BE2C (cell line): ENCODE data around the gene CHI3L2.

Experiments used
- DNase-seq: peaks from one replicate; pipeline ENCODE4 v3.0.0-alpha.2; 2020
- H3K27me3 ChIP-seq: fragments of 250-450 bp; sonication (Bioruptor Pico); 2 replicates; pipeline ENCODE4 v1.5.1; 2020; ENCODE audit warnings: mild to moderate bottlenecking
- H3K36me3 ChIP-seq: fragments of 250-450 bp; sonication (Bioruptor Pico); 2 replicates; pipeline ENCODE4 v1.5.1; 2020; ENCODE audit warnings: mild to moderate bottlenecking
- H3K4me1 ChIP-seq: fragments of 250-450 bp; sonication (Bioruptor Pico); 2 replicates; pipeline ENCODE4 v1.5.1; 2020
- H3K4me3 ChIP-seq: 2 replicates; pipeline ENCODE4 v1.5.1; 2011; ENCODE audit warnings: low read depth, low read length
- H3K9me3 ChIP-seq: fragments of 250-450 bp; sonication (Bioruptor Pico); 2 replicates; pipeline ENCODE4 v1.5.1; 2020
- TF ChIP-seq, protein P1 (sequence below): IDR thresholded peaks from 2 replicates; pipeline ENCODE4 v1.5.1; 2012; ENCODE audit warnings: mild to moderate bottlenecking, low read depth, low read length

The CHI3L2 gene

DNA sequence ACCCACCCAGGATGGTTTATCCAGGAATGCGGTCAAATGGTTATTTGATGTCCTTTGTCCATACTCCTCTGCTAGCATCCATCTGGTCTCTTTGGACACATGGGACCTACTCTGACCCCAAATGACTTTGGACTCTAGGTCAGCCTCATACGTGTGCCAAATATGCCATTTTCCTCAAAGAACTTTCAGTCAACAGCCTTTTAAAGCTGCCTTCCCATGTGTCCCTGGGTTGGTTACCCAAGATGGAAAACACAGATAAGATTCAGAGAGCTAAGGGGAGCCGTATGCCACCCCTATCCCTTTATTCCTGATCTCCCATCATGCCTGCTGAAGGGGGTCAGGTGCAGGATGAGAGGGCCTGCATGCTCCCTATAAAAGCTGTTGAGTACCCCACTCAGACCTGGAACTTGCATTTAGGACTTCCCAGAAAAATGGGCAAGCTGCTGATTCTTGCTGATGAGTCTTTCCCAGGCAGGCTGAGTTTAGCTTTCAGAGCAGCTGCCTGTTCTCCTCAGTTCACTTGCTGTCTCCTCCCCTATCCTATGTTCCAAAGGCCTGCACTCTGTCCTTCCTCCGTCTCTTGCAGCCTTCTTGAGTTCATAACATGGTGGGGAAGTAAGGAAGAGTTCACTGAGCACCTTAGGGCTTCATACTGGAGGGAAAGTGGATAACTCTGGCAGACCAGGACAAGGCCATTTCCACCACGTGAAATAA is 19.8 kb downstream of the CHI3L2 start:
- H3K4me3 ChIP-seq: no peak overlapping the region
- no peaks in the 10 kb centered on the region for H3K36me3 ChIP-seq
- no peaks in the 10 kb centered on the region for H3K9me3 ChIP-seq
- no peaks in the 10 kb centered on the region for H3K4me1 ChIP-seq
- TF ChIP-seq, protein P1, sequence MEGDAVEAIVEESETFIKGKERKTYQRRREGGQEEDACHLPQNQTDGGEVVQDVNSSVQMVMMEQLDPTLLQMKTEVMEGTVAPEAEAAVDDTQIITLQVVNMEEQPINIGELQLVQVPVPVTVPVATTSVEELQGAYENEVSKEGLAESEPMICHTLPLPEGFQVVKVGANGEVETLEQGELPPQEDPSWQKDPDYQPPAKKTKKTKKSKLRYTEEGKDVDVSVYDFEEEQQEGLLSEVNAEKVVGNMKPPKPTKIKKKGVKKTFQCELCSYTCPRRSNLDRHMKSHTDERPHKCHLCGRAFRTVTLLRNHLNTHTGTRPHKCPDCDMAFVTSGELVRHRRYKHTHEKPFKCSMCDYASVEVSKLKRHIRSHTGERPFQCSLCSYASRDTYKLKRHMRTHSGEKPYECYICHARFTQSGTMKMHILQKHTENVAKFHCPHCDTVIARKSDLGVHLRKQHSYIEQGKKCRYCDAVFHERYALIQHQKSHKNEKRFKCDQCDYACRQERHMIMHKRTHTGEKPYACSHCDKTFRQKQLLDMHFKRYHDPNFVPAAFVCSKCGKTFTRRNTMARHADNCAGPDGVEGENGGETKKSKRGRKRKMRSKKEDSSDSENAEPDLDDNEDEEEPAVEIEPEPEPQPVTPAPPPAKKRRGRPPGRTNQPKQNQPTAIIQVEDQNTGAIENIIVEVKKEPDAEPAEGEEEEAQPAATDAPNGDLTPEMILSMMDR: no peak
- peaks cover 8% of the 10 kb centered on the region; the same call in 1 of the 2 replicates for H3K27me3 ChIP-seq
- DNase-seq: no peak

DNA sequence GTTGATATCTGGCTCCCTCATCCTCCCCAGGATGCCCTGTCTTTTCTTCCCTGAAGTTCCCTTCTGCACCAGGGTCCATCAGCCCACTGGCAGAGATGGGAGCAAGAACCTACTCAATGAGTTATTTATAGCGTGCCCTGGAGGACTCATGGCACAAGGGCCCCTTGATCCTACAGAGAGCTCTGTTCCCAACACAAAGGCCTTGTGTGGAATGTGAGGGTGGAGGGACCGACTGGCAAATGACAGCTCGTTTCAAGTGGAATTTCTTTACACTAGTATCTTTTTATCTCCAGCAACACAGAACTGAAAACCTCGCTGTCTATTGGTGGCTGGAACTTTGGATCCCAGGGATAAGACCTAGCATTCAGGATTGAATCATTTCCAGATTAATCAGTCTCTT is 22.4 kb downstream of the CHI3L2 start:
- Histone ChIP-seq H3K4me1 (no peaks in the 10 kb centered on the region), H3K9me3 (no peaks in the 10 kb centered on the region), H3K27me3 (peaks cover 8% of the 10 kb centered on the region; the same call in 1 of the 2 replicates), H3K36me3 (no peaks in the 10 kb centered on the region), H3K4me3 (no peak overlapping the region)
- TF ChIP-seq, protein P1: no peak
- DNase-seq: no peak

DNA sequence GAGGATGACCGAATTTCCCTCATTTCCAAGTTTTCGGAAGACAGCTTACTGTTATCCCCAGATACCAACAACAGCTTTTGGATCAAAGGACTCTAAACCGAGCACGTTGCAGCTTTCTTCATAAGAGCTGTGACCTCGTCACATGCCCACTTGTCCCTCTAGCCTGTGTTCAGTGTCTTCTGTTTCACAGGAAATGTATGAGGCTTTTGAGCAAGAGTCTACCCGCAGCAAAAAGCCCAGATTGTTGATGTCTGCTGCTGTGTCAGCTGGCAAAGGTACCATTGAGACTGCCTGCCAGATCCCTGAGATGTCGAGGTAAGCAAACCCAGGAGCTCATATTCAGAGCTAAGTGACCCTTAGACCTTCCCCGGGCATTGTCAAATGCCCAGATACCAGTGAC is 24.1 kb downstream of the CHI3L2 start:
- Histone ChIP-seq H3K36me3 (no peaks in the 10 kb centered on the region), H3K4me1 (no peaks in the 10 kb centered on the region), H3K27me3 (peaks cover 8% of the 10 kb centered on the region; the same call in 1 of the 2 replicates), H3K4me3 (no peak overlapping the region), H3K9me3 (no peaks in the 10 kb centered on the region)
- no peak for DNase-seq
- TF ChIP-seq, protein P1: no peak

DNA sequence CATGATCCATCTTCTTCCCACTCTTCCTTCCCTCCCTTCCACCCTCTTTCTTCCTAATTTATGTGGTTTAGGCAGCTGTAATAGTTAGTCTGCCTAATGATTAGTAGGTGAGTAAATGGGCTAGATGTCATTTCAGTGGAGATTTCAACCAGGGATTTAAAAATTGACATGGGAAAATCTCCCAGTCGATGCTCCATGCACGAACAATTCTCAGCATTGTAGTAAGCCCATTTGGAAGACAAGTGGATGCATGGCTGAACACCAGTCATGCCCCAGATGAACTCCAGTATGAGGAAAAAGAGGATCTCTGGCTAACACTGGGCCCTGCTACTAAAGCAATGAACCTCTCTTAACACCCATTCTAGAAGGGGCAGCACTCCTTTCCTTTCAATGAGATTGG is 25.3 kb downstream of the CHI3L2 start:
- peaks cover 8% of the 10 kb centered on the region; the same call in 1 of the 2 replicates for H3K27me3 ChIP-seq
- no peaks in the 10 kb centered on the region for H3K36me3 ChIP-seq
- H3K4me3 ChIP-seq: no peak overlapping the region
- TF ChIP-seq, protein P1: no peak
- no peak for DNase-seq
- H3K4me1 ChIP-seq: no peaks in the 10 kb centered on the region
- no peaks in the 10 kb centered on the region for H3K9me3 ChIP-seq

DNA sequence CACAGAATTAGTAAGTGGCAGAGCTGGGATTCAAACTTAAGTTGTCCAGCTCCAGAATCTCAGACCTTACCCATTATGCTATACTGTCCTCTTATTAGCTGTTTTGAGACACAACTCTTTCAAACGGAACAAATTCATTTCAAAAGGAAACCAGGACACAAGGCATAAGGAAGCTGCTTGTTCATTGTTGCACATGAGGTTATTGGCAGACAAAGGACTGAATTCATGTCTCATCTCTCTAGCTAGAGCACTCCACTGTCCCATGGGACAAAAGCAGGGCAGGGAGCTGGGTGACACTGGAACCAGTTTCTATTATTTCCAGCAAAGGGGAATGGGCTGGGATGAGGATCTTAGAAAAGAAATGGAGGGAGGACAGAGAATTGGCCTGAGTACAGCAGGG is 26.4 kb downstream of the CHI3L2 start:
- Histone ChIP-seq H3K9me3 (no peaks in the 10 kb centered on the region), H3K27me3 (peaks cover 8% of the 10 kb centered on the region; the same call in 1 of the 2 replicates), H3K36me3 (no peaks in the 10 kb centered on the region), H3K4me1 (no peaks in the 10 kb centered on the region), H3K4me3 (no peak overlapping the region)
- TF ChIP-seq, protein P1: no peak
- no peak for DNase-seq

DNA sequence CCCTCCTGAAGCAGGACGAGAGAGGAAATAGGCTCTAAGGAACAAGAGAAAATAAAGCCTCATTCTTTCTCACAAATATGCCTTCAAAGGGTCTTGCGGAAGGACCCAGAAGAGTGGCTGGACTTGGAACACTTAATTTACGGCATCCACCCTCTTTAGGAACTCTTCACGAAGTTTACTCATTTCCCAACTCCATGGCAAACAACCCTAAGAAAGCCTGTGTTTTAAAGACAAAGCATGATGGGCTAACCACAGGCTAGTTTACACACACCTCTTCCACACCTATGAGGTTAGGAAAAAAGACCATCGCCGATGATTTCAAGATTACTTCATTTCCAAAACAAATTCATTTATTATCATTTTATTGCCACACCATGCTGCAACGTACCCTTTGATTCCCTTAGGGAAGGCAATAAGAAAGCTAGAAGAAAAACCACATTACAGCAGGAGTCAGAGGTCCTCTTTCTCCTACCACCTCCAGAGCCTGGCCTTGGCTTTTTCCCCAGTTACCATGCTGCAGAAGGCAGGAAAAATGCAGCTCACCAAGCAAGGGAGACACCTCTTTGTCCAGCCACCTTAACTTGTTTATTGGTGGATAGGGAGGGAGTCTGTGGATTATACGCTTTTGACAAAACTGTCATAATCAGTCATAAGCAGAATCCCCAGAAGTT is 29.6 kb downstream of the CHI3L2 start:
- Histone ChIP-seq H3K4me3 (no peak overlapping the region), H3K27me3 (no peaks in the 10 kb centered on the region; the same call in 1 of the 2 replicates), H3K4me1 (no peaks in the 10 kb centered on the region), H3K36me3 (no peaks in the 10 kb centered on the region), H3K9me3 (no peaks in the 10 kb centered on the region)
- TF ChIP-seq, protein P1: no peak
- DNase-seq: no peak
